GDM1 (cell line): ENCODE measurements around the gene FAM170B.

Experiments used
- DNase-seq: peaks from one replicate; lab custom pipeline; 2025; lab: John Stamatoyannopoulos, UW

FAM170B gene

GRCh38 chr10:49105076-49105475 is 28.7 kb downstream of the FAM170B start:
- DNase-seq, result no peak

- DNase-seq, result no peak
These were observed 29.5 kb downstream of the FAM170B start for GRCh38 chr10:49104323-49104722.

- DNase-seq, result no peak
These were observed 30.1 kb downstream of the FAM170B start for GRCh38 chr10:49103761-49104160.

DNA sequence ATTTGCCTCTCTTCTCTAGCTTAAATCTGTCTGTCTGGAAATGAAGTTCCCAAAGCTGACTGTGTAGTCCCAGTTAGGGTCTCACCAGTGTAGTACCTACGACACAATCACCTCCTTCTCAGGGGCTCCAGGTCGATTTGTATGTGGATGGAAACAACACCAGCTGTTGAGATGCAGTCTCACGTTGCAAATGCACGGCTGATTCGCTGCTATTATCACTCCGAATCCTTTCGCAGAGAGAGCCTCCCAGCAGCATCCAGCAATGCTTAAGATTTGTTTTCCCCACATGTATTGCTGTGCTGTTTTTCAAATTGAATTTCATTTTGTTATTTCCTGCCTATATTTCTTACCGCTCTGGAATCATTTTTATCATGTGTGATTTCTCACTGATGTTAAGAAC is 34.8 kb downstream of the FAM170B start:
- no peak for DNase-seq

- no peak for DNase-seq
These were observed 36.9 kb downstream of the FAM170B start for GRCh38 chr10:49096890-49097445.

- DNase-seq, result no peak
These were observed 39.2 kb downstream of the FAM170B start for GRCh38 chr10:49094646-49095045.

GRCh38 chr10:49093922-49094321 is 39.9 kb downstream of the FAM170B start:
- DNase-seq, result no peak

DNA sequence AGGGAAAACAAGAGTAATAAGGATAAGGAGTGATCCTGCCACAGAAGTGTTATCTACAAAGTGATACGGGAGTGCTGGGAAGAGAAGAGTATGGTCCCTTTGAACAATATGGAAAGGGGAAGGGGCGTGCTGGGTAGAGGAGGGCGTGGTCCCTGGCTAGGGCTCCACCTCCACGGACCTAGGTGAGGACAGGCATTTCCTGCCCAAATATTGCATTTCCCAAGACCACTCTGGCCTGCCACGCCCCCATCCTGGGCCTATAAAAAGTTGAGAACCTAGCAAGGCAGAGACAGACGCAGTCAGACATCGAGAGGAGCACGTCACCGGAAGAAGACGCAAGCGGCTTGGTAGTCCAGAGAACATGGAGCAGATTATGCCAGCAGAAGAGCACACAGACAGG is 41.3 kb downstream of the FAM170B start:
- no peak for DNase-seq

DNA sequence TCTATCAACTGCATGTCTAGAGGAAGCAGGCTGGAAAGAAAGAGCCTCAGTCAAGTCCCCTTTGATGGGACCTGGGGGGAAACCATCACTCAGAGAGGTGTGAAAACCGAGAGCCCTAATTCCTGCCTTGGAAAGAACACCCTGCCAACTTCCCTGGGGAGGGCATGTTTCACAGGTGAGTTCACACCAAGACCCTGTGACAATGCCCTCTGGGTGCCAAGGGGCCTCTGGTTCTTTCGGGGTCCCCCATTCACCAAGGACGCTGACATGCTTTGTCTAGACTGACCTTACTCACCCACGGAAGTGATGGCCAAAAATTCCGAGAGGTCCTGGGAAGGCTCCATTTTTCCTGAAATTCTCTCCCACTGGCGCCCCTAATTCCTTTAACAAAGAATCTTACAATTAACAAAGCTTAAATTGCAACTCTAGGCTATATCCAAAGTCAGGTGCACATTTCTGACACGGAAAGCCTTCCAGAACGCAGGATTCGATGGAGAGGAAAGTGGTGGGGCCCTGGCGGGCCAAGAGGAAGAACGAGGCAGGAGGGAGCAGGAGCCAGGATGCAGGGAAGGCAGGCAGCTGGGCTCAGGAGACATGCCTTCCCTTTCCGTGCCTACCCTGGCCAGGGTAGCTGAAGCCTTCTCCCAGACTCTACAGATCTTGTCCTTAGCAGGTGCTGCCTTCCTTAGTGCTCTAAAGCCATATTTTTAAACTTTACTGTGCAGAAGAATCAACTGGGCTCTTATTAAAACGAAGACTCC is 42.2 kb downstream of the FAM170B start:
- no peak for DNase-seq

DNA sequence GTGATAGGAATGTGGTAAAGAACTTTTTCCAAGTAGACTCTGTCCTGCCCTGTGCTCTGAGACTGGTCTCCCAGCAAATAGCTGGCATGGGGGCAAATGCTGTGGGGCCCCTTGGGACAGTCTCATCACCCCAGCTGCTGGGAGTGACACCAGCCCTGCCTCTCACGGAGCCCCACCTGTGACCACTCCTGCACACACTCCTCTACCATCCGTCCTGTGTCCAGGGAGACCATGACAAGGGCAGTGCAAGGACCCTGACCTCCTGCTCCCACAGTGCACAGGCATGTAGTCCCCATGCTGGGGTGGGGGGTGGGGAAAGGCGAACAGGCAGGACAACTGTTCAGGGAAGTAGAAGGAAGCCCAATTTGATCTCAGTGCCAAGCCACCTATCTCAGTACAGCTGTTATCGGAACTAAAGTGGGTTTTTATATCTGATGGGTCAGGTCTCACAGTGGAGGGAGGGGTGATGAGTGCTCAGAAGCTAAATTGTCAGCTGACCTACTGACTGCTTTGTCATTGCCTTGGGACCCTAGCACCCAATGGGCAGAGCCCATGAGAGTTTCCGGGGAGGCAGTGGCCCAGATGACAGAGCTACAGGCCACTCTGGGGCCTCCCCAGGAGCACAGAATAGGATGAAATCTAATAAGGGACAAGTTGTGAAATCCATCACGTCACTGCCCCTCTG is 43.0 kb downstream of the FAM170B start:
- DNase-seq, result no peak

DNA sequence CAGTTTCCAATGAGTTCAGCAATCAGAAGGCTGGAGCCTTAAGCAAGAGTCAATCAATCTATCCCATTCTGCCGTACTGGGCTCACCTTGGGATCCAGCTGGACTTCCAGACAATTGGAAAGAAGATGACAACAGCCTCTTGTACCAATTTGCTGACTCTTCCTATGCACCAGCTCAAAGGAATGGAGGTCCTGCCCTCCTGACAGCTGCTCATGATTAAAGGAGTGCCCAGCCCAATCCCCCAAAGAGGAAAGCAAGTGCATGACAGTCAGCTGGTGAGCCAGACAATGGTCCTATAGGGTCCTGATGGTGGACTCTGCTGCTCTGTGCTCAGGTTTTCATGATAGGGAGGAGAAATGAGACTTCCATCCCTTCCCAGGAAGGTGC is 43.6 kb downstream of the FAM170B start:
- no peak for DNase-seq

GRCh38 chr10:49089557-49090188 is 44.1 kb downstream of the FAM170B start:
- no peak for DNase-seq

DNA sequence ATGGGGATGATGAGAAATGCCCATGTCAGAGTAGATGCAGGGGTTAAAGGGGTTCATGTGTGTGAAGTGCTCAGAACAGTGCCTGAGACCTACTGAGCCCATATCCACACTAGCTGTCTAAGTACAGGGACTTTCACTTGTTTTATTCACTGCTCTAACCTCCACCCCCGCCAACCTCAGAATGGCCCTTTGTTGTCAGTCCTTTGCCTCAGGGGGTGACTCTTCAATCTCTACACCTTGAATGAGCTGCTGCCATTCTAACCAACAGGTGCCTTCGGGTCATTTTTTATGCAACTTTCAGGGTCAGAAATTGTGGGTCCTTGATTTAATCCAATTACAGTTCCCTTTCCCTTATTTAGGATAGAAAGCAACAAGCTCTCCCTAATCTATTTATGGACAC is 44.7 kb downstream of the FAM170B start:
- DNase-seq, result no peak

GRCh38 chr10:49086889-49087288 is 46.9 kb downstream of the FAM170B start:
- DNase-seq, result no peak

DNA sequence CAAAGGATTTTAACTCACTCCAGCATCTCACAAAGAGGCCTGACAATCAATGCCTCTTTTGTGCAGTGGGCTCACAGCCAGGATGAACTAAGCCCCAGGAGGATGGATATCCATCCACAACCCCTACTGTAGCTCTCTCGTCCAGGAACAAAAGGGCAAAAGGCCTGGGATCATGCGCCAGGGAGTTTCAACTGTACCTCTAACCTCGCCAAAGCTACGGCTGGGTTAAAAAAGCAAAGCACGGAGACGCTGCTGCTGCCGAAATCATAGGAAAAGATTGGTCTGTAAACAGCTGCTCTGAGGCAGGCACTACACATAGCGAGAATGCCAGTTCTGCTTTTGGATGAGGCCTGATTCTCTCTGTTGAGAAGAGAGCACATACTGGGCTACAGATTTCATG is 50.6 kb downstream of the FAM170B start:
- DNase-seq, result no peak

- no peak for DNase-seq
These were observed 51.1 kb downstream of the FAM170B start for GRCh38 chr10:49082766-49083165.

DNA sequence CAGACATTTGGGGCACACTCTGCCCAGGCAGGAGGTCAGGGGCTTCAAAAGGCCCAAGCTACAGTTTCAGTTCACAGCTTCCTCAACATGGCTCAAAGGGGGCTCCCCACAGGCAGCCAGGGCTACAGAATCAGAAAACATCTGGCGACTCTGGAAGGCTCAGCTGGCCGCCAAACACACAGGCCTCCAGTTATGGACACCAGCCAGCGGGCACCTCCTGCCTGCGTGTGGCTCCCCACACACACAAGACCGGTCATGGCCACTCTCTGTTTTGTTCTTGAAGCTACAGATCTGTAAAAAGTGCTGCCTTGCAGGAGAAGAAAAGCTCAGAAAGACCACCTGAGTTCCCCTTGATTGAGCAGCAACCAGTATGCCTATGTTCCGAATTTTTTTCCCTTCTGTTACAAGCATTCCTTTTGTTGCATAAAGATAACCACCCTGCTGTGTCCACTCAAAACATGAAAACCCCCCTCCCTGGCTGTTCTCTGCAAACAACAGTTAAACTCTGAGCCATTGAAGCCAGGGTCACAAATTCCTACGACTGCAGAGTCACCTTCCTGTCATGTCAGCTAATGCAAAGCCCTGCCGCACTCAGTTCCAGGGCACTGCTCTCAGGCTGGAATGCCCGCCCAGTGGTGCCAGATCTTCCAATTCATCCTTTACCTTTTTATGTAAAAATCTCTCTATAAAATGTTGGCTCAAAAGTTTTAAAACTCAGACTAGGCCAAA is 52.1 kb downstream of the FAM170B start:
- DNase-seq, result no peak
